ACC112 (cell line): ENCODE data around the gene OBP2B.
"Not testable (repeated sequence)": the region's sequence is repeated elsewhere in the genome, so short reads cannot be mapped to it uniquely, and the experiment has no call there.

Source experiments
- H2AFZ ChIP-seq: fragments of 200-600 bp; sonication (generic); one replicate; pipeline ENCODE4 v1.6.0; 2017; ENCODE audit warnings: antibody characterized with exemption, low read length; ENCODE audit not compliant: unreplicated experiment
- H3K27ac ChIP-seq: fragments of 200-600 bp; sonication (generic); 2 replicates; pipeline ENCODE4 v1.5.1; 2014; ENCODE audit warnings: low read depth, mild to moderate bottlenecking, antibody characterized with exemption, low read length, moderate library complexity
- H3K27me3 ChIP-seq: fragments of 200-600 bp; sonication (generic); 2 replicates; pipeline ENCODE4 v1.6.1; 2014; ENCODE audit warnings: mild to moderate bottlenecking, antibody characterized with exemption, low read length, moderate library complexity, mixed read lengths; ENCODE audit not compliant: insufficient read depth
- H3K36me3 ChIP-seq: fragments of 200-600 bp; sonication (generic); 2 replicates; pipeline ENCODE4 v1.6.1; 2016; ENCODE audit warnings: mild to moderate bottlenecking, antibody characterized with exemption, low read length, moderate library complexity, mixed read lengths; ENCODE audit not compliant: insufficient read depth
- H3K4me1 ChIP-seq: fragments of 200-600 bp; sonication (generic); one replicate; pipeline ENCODE4 v1.6.1; 2016; ENCODE audit warnings: low read length, mixed read lengths; ENCODE audit not compliant: insufficient read depth, unreplicated experiment, control insufficient read depth
- H3K4me3 ChIP-seq: fragments of 200-600 bp; sonication (generic); 2 replicates; pipeline ENCODE4 v1.5.1; 2014; ENCODE audit warnings: mild to moderate bottlenecking, low read depth, low read length
- H3K79me2 ChIP-seq: fragments of 200-600 bp; sonication (generic); one replicate; pipeline ENCODE4 v1.6.0; 2016; ENCODE audit warnings: low read length; ENCODE audit not compliant: control insufficient read depth, unreplicated experiment, insufficient read depth

The OBP2B gene, protein sequence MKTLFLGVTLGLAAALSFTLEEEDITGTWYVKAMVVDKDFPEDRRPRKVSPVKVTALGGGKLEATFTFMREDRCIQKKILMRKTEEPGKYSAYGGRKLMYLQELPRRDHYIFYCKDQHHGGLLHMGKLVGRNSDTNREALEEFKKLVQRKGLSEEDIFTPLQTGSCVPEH

GRCh38 chr9:133208880-133209300 lies at the start of gene OBP2B:
OBP2B (minus strand) TSS chr9:133209250; CDS start chr9:133209199, 51 bp downstream.
- H3K36me3 ChIP-seq, H3K4me3 ChIP-seq, H3K27ac ChIP-seq, H3K79me2 ChIP-seq, H3K4me1 ChIP-seq, H2AFZ ChIP-seq: not testable (repeated sequence)
- H3K27me3 ChIP-seq = peaks cover 52% of the 10 kb centered on the region

DNA sequence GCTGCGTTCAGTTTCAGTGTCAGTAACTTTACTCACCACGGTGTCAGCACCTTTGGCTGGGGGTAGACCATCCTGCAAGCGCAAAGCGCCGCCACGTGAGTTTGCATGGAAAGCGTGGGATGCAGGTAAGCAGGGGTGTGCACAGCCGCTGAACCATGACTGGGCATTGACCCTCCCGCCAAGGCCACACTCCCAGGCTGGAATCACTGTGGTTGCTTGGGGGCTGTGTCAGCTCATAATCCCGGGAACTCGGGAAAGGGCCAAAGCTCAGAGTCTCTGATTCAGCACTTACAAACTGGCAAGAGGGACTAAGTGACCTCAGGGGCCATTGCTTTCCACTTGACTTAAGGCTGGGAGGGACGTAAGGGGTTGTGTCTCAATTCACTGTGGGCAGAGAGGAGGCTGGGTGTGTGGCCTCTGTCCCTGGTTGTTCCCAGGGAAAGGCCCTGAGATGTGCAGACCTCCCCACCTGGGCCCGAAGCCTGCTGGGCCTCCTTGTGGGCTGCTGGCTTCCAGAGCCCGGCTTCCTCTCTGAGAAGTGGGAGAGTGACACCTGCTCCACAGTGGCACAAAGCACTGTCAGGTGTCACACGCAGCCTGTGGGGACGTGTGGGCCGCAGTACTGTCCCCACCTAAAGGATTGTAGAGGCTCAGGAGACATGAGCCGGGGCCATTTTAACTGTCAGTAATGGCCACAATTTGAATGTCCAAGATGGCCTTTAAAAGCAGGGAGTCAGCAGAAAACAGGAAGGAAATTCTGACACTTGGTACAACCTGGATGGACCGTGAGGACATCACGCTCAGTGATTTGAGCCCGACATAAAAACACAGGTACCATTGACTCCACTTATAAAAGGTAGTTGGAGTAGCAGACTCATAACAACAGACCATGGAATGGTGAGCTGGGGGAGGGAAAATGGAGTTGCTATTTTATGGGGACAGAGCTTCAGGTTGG lies 49.3 kb upstream of the OBP2B start:
- H3K4me1 ChIP-seq = no peaks in the 10 kb centered on the region
- no peaks in the 10 kb centered on the region for H3K79me2 ChIP-seq
- no peak overlapping the region for H3K27ac ChIP-seq
- H2AFZ ChIP-seq = no peak overlapping the region
- no peak overlapping the region for H3K4me3 ChIP-seq
- peaks cover 29% of the 10 kb centered on the region for H3K27me3 ChIP-seq
- no peaks in the 10 kb centered on the region for H3K36me3 ChIP-seq

DNA sequence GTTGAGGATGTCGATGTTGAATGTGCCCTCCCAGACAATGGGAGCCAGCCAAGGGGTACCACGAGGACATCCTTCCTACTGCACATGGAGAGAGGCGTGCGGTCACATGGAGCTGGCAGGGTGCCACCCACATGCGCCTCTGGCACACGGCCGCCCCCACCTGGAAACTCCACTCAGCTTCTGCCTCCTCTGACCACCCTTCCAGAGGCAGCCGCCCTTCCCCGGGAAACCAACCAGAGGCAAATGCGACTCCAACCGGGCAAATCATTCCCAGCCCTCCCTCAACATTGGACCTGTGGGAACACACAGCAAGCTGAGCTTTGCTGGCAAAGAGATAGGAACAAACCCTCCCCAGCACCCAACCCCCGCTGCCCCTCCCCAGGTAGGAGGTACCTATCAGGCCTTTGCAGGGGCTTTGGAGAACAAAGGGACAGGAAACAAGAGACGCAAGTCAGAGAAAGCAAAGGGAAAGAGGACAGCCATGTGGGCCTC lies 48.5 kb upstream of the OBP2B start:
- peaks cover 29% of the 10 kb centered on the region for H3K27me3 ChIP-seq
- no peak overlapping the region for H3K27ac ChIP-seq
- H3K36me3 ChIP-seq = no peaks in the 10 kb centered on the region
- H3K4me1 ChIP-seq = no peaks in the 10 kb centered on the region
- H2AFZ ChIP-seq = no peak overlapping the region
- H3K4me3 ChIP-seq = no peak overlapping the region
- no peaks in the 10 kb centered on the region for H3K79me2 ChIP-seq

- H3K4me1 ChIP-seq = no peaks in the 10 kb centered on the region
- peaks cover 28% of the 10 kb centered on the region for H3K27me3 ChIP-seq
- no peaks in the 10 kb centered on the region for H3K36me3 ChIP-seq
These were observed 47.6 kb upstream of the OBP2B start for GRCh38 chr9:133256686-133257091.

DNA sequence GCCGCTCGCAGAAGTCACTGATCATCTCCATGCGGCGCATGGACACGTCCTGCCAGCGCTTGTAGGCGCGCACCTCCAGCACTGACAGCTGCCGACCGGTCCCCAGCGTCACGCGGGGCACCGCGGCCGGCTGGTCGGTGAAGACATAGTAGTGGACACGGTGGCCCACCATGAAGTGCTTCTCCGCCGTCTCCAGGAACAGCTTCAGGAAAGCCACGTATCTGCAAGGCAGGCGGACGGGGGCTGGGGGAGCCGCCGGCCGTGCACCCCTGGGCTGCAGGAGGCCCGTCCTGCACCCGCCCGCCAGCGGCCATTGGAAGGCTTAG lies 47.0 kb upstream of the OBP2B start:
- Histone ChIP-seq H3K4me1 (no peaks in the 10 kb centered on the region), H2AFZ (no peak overlapping the region)

More at GRCh38 chr9:133256686-133257091, 47.6 kb upstream of the OBP2B start:
- Histone ChIP-seq H3K4me3 (no peak overlapping the region), H3K27ac (no peak overlapping the region), H3K79me2 (no peaks in the 10 kb centered on the region), H2AFZ (no peak overlapping the region)

DNA sequence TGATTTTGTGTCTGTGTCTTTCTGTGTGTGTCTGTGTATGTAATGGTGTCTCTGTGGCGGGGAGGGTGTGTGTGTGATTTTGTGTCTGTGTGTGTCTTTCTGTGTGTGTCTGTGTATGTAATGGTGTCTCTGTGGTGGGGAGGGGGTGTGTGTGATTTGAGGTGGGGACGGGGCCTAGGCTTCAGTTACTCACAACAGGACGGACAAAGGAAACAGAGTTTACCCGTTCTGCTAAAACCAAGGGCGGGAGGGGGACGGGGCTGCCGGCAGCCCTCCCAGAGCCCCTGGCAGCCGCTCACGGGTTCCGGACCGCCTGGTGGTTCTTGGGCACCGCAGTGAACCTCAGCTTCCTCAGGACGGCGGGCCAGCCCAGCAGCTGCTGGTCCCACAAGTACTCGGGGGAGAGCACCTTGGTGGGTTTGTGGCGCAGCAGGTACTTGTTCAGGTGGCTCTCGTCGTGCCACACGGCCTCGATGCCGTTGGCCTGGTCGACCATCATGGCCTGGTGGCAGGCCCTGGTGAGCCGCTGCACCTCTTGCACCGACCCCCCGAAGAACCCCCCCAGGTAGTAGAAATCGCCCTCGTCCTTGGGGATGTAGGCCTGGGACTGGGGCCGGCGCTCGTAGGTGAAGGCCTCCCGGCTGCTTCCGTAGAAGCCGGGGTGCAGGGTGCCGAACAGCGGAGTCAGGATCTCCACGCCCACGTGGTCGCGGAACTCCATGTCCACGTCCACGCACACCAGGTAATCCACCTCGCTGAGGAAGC lies 46.5 kb upstream of the OBP2B start:
- Histone ChIP-seq H3K27ac (no peak overlapping the region), H3K27me3 (peaks cover 30% of the 10 kb centered on the region), H3K36me3 (no peaks in the 10 kb centered on the region), H2AFZ (no peak overlapping the region), H3K4me3 (no peak overlapping the region), H3K79me2 (no peaks in the 10 kb centered on the region), H3K4me1 (no peaks in the 10 kb centered on the region)

More for the DNA sequence above, 47.0 kb upstream of the OBP2B start:
- Histone ChIP-seq H3K4me3 (no peak overlapping the region), H3K27me3 (peaks cover 26% of the 10 kb centered on the region), H3K27ac (no peak overlapping the region), H3K79me2 (no peaks in the 10 kb centered on the region), H3K36me3 (no peaks in the 10 kb centered on the region)

DNA sequence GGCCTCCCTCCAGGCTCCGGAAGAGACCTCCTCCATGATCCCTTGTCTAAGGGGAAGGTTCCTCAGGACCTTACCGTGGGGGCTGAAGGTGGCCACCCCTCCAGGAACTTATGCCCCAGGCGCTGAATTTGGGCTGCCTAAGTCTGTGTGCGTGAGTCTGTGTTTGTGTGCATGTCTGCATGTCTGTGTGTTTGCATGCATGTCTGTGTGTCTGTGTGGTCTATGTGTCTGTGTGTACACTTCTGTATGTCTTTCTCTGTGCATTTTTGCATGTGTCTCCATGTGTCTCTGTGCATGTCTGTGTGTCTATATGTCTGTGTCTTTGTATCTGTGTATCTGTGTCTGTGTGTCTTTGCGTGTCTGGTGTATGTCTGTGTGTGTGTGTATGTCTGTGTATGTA lies 45.4 kb upstream of the OBP2B start:
- Histone ChIP-seq H3K27me3 (peaks cover 41% of the 10 kb centered on the region), H3K4me1 (no peaks in the 10 kb centered on the region), H3K79me2 (no peaks in the 10 kb centered on the region), H3K27ac (no peak overlapping the region), H3K4me3 (no peak overlapping the region), H2AFZ (no peak overlapping the region), H3K36me3 (no peaks in the 10 kb centered on the region)

GRCh38 chr9:133253268-133253667 lies 44.2 kb upstream of the OBP2B start:
- Histone ChIP-seq H3K79me2 (no peaks in the 10 kb centered on the region), H3K27me3 (peaks cover 53% of the 10 kb centered on the region), H3K4me1 (no peaks in the 10 kb centered on the region), H3K4me3 (no peak overlapping the region), H3K27ac (no peak overlapping the region), H2AFZ (no peak overlapping the region), H3K36me3 (no peaks in the 10 kb centered on the region)

GRCh38 chr9:133252301-133253020 lies 43.4 kb upstream of the OBP2B start:
- Histone ChIP-seq H3K4me3 (no peak overlapping the region), H3K4me1 (no peaks in the 10 kb centered on the region), H3K27ac (no peak overlapping the region), H3K27me3 (peaks cover 61% of the 10 kb centered on the region), H3K36me3 (no peaks in the 10 kb centered on the region), H3K79me2 (no peaks in the 10 kb centered on the region), H2AFZ (no peak overlapping the region)

DNA sequence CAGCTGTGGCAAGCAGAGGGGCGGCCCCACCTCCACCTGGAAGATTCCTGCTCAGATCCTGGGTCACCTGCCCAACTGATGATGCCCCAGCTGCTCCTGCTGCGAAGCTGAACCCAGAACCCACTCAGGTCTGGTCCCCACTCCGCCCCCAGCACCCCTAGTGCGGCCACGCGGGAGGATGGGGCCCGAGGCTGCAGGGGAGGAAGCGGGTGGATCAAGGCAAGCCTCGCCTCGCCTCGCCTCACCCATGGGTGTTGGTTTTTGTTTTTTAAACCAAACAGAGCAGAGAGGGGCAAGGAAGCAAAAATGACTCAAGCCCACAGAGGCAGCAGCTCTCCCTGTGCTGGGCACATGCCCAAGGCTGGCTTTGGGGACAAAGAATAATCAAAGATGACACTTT lies 42.7 kb upstream of the OBP2B start:
- Histone ChIP-seq H3K36me3 (no peaks in the 10 kb centered on the region), H3K4me1 (no peaks in the 10 kb centered on the region), H3K27me3 (peaks cover 68% of the 10 kb centered on the region), H2AFZ (no peak overlapping the region), H3K79me2 (no peaks in the 10 kb centered on the region), H3K27ac (no peak overlapping the region), H3K4me3 (no peak overlapping the region)
